ENCODE measurements around the gene F13A1.

F13A1 gene

GRCh38 chr6:6287415-6287814 lies 33.0 kb downstream of the F13A1 start:
- DNase-seq (ENCODE audit: low spot score): no peak
- TF ChIP-seq CTCF (IDR thresholded peaks at IDR 0.05; ENCODE audit: extremely low read depth, missing control alignments): no peak

GRCh38 chr6:6285679-6286078 lies 34.8 kb downstream of the F13A1 start:
- DNase-seq (ENCODE audit: low spot score): no peak
- TF ChIP-seq CTCF (IDR thresholded peaks at IDR 0.05; ENCODE audit: extremely low read depth, missing control alignments): no peak

GRCh38 chr6:6284221-6284966 lies 36.1 kb downstream of the F13A1 start:
- no peak for TF ChIP-seq CTCF (IDR thresholded peaks at IDR 0.05; ENCODE audit: extremely low read depth, missing control alignments)
- DNase-seq (ENCODE audit: low spot score): no peak

GRCh38 chr6:6283746-6284145 lies 36.7 kb downstream of the F13A1 start:
- DNase-seq (ENCODE audit: low spot score): no peak
- no peak for TF ChIP-seq CTCF (IDR thresholded peaks at IDR 0.05; ENCODE audit: extremely low read depth, missing control alignments)

GRCh38 chr6:6282716-6283115 lies 37.7 kb downstream of the F13A1 start:
- TF ChIP-seq CTCF (IDR thresholded peaks at IDR 0.05; ENCODE audit: extremely low read depth, missing control alignments): no peak
- DNase-seq (ENCODE audit: low spot score): no peak

- no peak for DNase-seq (ENCODE audit: low spot score)
- TF ChIP-seq CTCF (IDR thresholded peaks at IDR 0.05; ENCODE audit: extremely low read depth, missing control alignments): no peak
These were observed 43.0 kb downstream of the F13A1 start for GRCh38 chr6:6277413-6277812.

GRCh38 chr6:6270948-6271535 lies 49.4 kb downstream of the F13A1 start:
- no peak for TF ChIP-seq CTCF (IDR thresholded peaks at IDR 0.05; ENCODE audit: extremely low read depth, missing control alignments)
- no peak for DNase-seq (ENCODE audit: low spot score)
